NCI-H128 (cell line): ENCODE results near the gene LRRC74B.
"Not testable (repeated sequence)": the region's sequence is repeated elsewhere in the genome, so short reads cannot be mapped to it uniquely, and the experiment has no call there.

Experiments used
- DNase-seq: peaks from one replicate; lab custom pipeline; 2025; ENCODE audit not compliant: unreplicated experiment; lab: John Stamatoyannopoulos, UW

The LRRC74B gene

DNA sequence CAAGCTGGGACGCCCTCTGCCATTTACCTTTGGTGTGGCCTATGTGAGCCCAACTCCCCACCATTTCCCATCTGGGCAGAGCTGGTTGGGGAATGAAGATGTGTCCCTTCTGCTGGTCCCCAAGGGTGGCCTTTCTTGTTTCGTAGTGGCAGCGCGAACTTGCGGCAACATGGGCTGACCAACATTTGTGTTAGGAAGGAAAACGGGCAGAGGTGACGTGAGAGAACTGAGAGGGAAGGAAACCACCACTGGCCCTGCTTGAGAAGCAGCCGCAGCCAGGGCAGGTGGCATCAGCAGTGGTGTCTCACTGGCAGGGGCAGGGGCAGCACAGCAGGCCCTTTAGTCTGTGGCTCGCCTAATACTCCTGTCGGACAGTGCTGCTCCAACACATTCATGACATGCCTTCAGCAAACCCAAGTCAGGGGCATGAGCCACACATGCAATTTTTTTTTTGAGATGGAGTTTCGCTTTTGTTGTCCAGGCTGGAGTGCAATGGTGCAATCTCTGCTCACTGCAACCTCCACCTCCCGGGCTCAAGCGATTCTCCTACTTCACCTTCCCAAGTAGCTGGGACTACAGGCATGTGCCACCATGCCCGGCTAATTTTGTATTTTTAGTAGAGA is 29.9 kb downstream of the LRRC74B start:
- DNase-seq: no peak

DNA sequence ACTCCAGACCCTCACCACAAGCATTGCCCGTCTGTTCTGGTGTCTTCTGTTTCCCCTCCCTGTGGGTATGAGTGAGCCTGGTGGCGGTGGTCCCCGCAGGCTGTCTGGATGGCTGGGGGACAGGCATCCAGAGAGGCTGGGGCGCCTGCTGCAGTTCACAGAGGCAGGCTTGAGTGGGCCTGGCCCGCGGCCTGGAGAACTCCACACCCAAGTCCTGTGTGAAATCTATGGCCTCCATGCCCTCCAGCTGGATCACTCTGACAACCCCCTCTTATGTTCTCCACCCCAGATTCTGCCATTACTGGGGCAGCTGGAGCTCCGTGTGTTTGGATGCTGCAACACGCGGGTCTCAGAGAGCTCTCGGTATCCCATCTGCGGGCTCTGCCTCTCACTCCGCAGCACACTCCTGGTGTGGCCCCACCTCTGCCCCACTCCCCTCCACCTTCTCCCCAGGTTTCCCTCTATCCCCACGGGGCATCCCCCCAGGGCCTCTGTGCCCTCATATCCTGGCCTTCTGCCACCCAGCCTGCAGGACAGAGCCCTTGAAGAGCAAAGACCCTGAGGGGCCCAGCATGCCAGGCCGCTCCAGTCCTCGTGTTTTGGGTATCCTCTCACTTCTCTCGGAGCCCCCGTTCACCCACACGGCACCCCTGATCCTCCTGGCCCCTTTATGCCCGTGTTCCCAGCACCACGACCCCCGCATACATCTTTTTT is 31.3 kb downstream of the LRRC74B start:
- DNase-seq: no peak

GRCh38 chr22:21077884-21078508 is 32.2 kb downstream of the LRRC74B start:
- no peak for DNase-seq

DNA sequence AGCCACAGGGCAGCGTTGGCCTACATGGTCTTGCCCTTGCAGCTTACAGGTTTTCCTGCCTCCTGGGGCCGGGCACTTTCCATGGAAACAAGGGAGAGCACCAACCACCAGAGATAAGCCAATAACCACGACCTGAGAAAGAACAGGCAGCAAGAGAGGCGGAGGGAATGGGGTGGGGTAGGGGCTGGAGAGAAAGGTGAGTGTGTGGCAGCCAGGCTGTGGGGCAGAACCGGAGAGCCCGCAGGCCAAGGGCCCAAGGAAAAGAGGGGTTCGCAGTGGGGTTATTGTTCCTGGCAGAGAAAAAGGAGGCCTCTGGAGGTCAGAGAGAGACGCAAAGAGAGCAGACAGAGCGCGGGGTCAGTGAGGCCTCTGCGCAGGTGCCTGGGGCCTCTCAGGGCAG is 33.2 kb downstream of the LRRC74B start:
- DNase-seq: no peak

GRCh38 chr22:21079493-21079892 is 33.7 kb downstream of the LRRC74B start:
- no peak for DNase-seq

GRCh38 chr22:21080435-21081137 is 34.8 kb downstream of the LRRC74B start:
- DNase-seq: no peak

DNA sequence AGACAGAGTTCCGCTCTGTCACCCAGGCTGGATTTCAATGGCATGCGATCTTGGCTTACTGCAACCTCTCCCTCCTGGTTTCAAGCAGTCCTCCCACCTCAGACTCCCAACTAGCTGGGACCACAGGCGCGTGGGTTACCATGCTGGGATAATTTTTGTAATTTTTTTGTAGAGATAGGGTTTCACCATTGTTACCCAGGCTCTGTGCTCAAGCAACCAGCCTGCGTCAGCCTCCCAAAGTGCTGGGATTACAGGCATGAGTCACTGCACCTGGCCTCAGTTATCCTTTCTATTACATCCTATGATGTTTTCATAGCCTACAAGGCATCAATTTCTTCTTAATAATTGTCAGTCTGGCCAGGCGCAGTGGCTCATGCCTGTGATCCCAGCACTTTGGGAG is 36.5 kb downstream of the LRRC74B start:
- no peak for DNase-seq

- DNase-seq: no peak
Observed at GRCh38 chr22:21087119-21087518, 41.4 kb downstream of the LRRC74B start.

DNA sequence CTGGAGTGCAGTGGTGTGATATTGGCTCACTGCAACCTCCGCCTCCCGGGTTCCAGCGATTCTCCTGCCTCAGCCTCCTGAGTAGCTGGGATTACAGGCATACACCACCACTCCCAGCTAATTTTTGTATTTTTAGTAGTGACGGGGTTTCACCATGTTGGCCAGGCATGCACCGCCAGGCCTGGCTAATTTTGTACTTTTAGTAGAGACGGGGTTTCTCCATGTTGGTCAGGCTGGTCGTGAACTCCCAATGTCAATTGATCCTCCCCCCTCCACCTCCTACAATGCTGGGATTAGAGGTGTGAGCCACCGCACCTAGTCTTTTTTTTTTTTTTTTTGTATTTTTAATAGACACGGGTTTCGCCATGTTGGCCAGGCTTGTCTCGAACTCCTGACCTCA is 42.2 kb downstream of the LRRC74B start:
- DNase-seq: not testable (repeated sequence)

- not testable (repeated sequence) for DNase-seq
Observed at GRCh38 chr22:21091220-21091619, 45.5 kb downstream of the LRRC74B start.

GRCh38 chr22:21092797-21093554 is 47.2 kb downstream of the LRRC74B start:
- DNase-seq: no peak

DNA sequence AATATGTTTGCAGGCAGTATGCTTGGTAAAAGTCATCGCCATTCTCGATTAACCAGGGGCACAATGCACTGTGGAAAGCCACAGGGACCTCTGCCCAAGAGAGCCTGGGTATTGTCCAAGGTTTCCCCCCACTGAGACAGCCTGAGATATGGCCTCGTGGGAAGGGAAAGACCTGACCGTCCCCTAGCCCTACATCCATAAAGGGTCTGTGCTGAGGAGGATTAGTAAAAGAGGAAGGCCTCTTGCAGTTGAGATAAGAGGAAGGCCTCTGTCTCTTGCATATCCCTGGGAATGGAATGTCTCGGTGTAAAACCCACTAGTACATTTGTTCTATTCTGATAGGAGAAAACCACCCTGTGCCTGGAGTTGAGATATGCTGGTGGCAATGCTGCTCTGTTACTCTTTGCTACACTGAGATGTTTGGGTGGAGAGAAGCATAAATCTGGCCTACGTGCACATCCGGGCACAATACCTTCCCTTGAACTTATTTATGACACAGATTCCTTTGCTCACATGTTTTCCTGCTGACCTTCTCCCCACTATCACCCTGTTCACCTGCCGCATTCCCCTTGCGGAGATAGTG is 47.9 kb downstream of the LRRC74B start:
- not testable (repeated sequence) for DNase-seq

DNA sequence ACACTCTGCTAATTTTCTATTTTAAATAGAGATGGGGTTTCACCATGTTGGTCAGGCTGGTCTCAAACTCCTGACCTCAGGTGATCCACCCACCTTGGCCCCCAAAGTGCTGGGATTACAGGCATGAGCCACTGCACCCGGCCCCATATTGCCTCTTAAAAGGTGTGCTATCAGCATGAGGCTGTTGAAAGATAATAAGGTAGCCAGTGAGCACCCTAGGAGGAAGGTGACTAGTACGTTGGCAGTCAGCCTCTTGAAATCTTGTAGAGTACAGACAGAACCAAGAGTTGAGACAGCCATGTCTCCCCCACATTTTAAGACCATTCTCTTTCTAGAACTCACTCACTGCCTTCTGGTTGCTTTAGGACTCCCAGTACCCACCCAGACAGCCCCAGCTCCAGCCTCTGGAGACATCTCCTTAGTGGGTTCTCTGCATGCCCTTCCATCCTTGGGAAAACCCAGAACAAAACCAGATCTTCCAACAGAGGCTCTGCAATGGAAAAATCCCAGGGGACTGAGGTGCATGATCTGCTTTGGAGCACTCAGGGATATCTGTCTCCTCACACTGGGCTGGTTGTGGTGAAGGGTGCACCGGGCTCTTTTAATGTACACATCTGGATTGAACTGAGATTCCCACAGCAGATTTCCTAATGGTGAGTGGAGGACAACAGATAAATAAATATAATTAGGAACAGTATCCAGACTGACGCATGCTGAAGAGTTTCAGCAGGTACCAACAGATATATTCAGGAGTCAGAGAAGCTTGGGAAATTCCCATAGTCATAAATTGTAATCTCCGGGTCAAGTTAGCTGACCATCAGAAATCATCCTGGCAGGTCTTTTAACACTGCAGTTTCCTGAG is 49.4 kb downstream of the LRRC74B start:
- no peak for DNase-seq

DNA sequence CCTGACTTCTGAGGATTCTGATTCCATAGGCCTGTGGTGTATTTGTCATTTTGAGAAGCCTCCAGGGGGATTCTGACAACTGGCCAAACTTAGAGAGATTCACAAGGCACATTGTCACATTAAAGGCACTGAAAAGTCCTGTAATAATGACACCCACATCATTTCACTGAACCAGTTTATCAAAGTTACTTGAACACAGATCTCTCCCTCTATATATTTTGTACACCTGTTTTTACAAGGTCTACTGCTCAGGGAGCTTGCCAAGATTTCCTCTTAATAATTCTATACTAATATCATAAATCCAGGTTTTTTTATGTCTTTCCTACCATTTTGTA is 50.0 kb downstream of the LRRC74B start:
- no peak for DNase-seq

DNA sequence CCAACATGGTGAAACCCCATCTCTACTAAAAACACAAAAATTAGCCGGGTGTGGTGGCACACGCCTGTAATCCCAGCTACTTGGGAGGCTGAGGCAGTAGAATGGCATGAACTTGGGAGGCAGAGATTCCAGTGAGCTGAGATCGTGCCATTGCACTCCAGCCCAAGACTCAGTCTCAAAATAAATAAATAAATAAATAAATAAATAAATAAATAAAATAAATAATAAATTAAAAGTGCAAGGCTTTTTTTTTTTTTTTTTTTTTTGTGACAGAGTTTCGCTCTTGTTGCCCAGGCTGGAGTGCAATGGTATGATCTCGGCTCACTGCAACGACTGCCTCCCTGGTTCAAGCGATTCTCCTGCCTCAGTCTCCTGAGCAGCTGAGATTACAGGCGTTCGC is 51.1 kb downstream of the LRRC74B start:
- DNase-seq: not testable (repeated sequence)

DNA sequence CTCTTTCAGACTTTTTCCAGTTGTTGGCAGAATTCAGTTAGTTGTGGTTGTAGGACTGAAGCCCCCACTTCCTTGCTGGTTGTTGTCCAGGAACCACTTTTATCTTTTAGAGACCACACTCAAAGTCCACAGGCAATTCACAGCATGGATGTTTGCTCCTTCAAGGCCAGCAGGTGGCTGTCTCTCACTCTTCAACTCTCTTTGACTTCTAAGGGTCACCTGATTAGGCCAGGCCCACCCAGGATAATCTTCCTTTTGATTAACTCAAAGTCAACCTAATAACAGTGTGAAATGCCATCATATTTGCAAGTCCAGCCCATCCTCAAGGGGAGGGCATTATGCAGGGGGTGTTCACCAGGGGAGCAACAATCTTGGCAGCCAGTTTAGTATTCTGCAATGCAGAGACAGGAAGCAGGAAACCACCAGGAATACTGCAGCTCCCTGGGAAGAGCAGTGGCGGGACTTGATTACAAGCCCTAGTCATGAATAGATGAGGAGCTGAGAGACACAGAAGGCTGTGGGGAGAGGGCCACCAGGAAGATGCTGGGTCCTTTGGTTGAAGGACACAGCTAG is 52.4 kb downstream of the LRRC74B start:
- DNase-seq: no peak

DNA sequence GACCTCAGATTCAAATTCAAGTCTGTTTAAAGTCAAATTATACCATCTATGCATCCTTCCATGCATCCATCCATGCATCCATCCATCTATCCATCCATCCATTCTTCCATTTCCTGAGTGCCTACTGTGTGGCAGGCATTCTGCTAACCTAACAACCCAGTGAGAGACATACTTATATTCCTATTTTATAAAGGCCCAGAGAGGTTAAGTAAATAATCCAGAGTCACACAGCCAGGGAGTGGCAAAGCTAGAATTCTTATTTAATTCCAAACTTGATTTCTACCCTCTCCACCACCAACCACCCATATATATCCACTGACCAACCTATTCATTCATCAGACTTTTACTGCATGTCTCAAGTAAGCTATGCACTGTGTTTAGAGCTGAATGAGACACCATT is 53.8 kb downstream of the LRRC74B start:
- DNase-seq: no peak

- DNase-seq: no peak
Observed at GRCh38 chr22:21100149-21101032, 54.6 kb downstream of the LRRC74B start.
